Psoas muscle (tissue), 8 donors: ENCODE results near the gene NOTCH3. TPM values are rescaled to one million over a fixed set of nuclear protein-coding genes. Genes with fewer than 3 reads are reported as not detected.

Source experiments
- ATAC-seq, 4 donors: fragments of 200-7000 bp; cut with Tn5 transposase; one replicate each; pipeline ENCODE4 v1.9.1; 2020; ENCODE audit warnings: moderate library complexity in 3 of 4, mild to moderate bottlenecking in 2 of 4
- DNase-seq, 2 donors: peaks; one replicate each; pipeline ENCODE4 v3.0.0-alpha.2; 2020
- H3K27ac ChIP-seq: fragments of 200-600 bp; one replicate; pipeline ENCODE4 v1.8.0; 2022
- H3K27me3 ChIP-seq, 3 donors: fragments of 200-600 bp in 1 of 3; one replicate each; pipeline versions ENCODE4 v1.6.1 to v1.8.0; 2013 to 2022; ENCODE audit warnings: low read length in 2 of 3, mild to moderate bottlenecking in 2 of 3, moderate library complexity in 1 of 3; ENCODE audit not compliant: insufficient read depth in 3 of 3
- H3K36me3 ChIP-seq, 2 donors: fragments of 200-600 bp in 1 of 2; one replicate each; pipeline versions ENCODE4 v1.6.1 to v1.8.0; 2013 to 2022; ENCODE audit warnings: low read depth in 1 of 2, mild to moderate bottlenecking in 1 of 2, moderate library complexity in 1 of 2; ENCODE audit not compliant: insufficient read depth in 1 of 2
- H3K4me1 ChIP-seq: fragments of 200-600 bp; one replicate; pipeline ENCODE4 v1.8.0; 2022
- H3K4me3 ChIP-seq: fragments of 200-600 bp; one replicate; pipeline ENCODE4 v1.8.0; 2022; ENCODE audit warnings: mild to moderate bottlenecking
- H3K9me3 ChIP-seq: fragments of 200-600 bp; one replicate; pipeline ENCODE4 v1.8.0; 2022
- CTCF ChIP-seq: fragments of 200-600 bp; IDR thresholded peaks from one replicate; pipeline ENCODE4 v1.8.0; 2022; ENCODE audit warnings: antibody characterized with exemption
- WGBS, 3 donors: extraction: QIAGEN DNeasy Blood & Tissue Kit; methylation state at CpG; one replicate each; pipeline versions ENCODE4 v1.1.6 to v1.1.7; 2013; 5-methylcytosine and 5-hydroxymethylcytosine counted together
- intact Hi-C, 2 donors: fragments of 100-400 bp; cut with DNase I; formaldehyde crosslinking; loops; one replicate each; pipeline versions ENCODE4 v1.11.0 to v1.14.2; 2022
- polyA plus RNA-seq, 3 donors: library from polyadenylated mRNA; stranded (reverse); fragments of 200-250 nt; gene quantifications; one replicate each; pipeline ENCODE4 v1.2.3, GENCODE V29; 2013
- total RNA-seq, 4 donors: library from RNA; stranded (reverse); fragmentation: NEBNext Ultra II Directional in 2 of 4; extraction: Animal tissue kit (Norgen Biotek cat#: 25700) in 2 of 4; gene quantifications; one replicate each; pipeline versions ENCODE4 v1.2.1 to v1.2.4, GENCODE V29; 2021 to 2023
- donor health status: healthy with polysubstance abuse.
- donor health status: DM: no; HTN: no; CAD: no; lungs with moderate emphysema.
- donor health status: Bipolar disorder and iron deficiency.
- donor health status: healthy.
- donor health status: DM: yes; HTN: yes; CAD: no.
- donor health status: DM: no; HTN: no; CAD: no.
- donor health status: DM: no; HTN: no; CAD: no.
- donor health status: DM: yes; HTN: yes; CAD: no.

Gene NOTCH3
- total and polyA plus RNA-seq, 7 donors = 8.2 to 80.8 (median 29.4) TPM

DNA sequence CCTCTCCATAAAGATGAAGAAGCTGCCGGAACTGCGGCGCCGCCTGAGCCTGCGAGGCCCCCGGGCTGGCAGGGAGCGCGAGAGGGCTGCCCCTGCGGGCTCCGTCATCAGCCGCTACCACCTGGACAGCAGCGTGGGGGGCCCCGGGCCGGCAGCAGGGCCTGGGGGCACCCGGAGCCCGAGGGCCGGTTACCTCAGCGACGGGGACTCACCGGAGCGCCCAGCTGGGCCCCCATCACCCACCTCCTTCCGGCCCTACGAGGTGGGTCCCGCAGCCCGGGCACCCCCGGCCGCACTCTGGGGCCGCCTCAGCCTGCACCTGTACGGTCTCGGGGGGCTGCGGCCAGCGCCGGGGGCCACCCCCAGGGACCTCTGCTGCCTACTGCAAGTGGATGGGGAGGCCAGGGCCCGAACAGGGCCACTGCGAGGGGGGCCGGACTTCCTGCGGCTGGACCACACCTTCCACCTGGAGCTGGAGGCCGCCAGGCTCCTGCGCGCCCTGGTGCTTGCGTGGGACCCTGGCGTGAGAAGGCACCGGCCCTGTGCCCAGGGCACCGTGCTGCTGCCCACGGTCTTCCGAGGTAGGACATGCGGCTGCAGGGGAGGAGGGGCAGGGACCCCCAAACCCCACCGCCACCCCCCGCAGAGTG lies 90.9 kb downstream of the NOTCH3 start:
- WGBS, 3 donors = 86 to 94% (median 87%) methylated on average over 36 to 49 of the region's 49 CpGs
- no peak overlapping the region for H3K27ac ChIP-seq
- peaks cover 0 to 28% (median 4%) of the 10 kb centered on the region in 3 donors for H3K27me3 ChIP-seq
- no peak for TF ChIP-seq CTCF
- ATAC-seq (no peak), DNase-seq (no peak)
- intact Hi-C loops = no loop called here
- no peak overlapping the region for H3K4me3 ChIP-seq
- peaks cover 0 to 28% of the 10 kb centered on the region in 2 donors for H3K36me3 ChIP-seq
- H3K4me1 ChIP-seq = no peaks in the 10 kb centered on the region
- no peaks in the 10 kb centered on the region for H3K9me3 ChIP-seq

Other genes starting within 250 kb of the NOTCH3 start
- not detected for gene SLC1A6, start 221.1 kb downstream of the NOTCH3 start, total RNA-seq
- not detected for gene SLC1A6, start 221.1 kb downstream of the NOTCH3 start, polyA plus RNA-seq
- not detected for gene CASP14, start 151.5 kb downstream of the NOTCH3 start, total RNA-seq
- gene CASP14, start 151.5 kb downstream of the NOTCH3 start, polyA plus RNA-seq = not detected
- not detected for gene OR1I1, start 118.8 kb downstream of the NOTCH3 start, total RNA-seq
- not detected for gene OR1I1, start 118.8 kb downstream of the NOTCH3 start, polyA plus RNA-seq
- gene SYDE1, start 93.6 kb downstream of the NOTCH3 start, total RNA-seq = 1 to 10 TPM; 4.5 to 4.9 (median 4.7) TPM
- gene SYDE1, start 93.6 kb downstream of the NOTCH3 start, polyA plus RNA-seq = 1 to 10 TPM; 2.3 to 3.5 (median 2.6) TPM
- gene EPHX3, start 31.5 kb upstream of the NOTCH3 start, total RNA-seq = under 1 TPM in 2 of 4 donors, not detected in 2; 0.19 to 0.20 TPM
- gene EPHX3, start 31.5 kb upstream of the NOTCH3 start, polyA plus RNA-seq = under 1 TPM; 0.05 to 0.20 (median 0.08) TPM
- 100 to 1,000 TPM in 2 of 4 donors, 10 to 100 TPM in 2; 65.3 to 120 (median 101) TPM for gene BRD4, start 131.5 kb upstream of the NOTCH3 start, total RNA-seq
- 100 to 1,000 TPM in 1 of 3 donors, 10 to 100 TPM in 2; 42.6 to 107 (median 45.6) TPM for gene BRD4, start 131.5 kb upstream of the NOTCH3 start, polyA plus RNA-seq
- gene AKAP8, start 178.8 kb upstream of the NOTCH3 start, total RNA-seq = 10 to 100 TPM; 18.9 to 42.8 (median 27.8) TPM
- 10 to 100 TPM; 15.9 to 22.1 (median 18.2) TPM for gene AKAP8, start 178.8 kb upstream of the NOTCH3 start, polyA plus RNA-seq
- gene AKAP8L, start 218.0 kb upstream of the NOTCH3 start, total RNA-seq = 10 to 100 TPM; 37.3 to 66.2 (median 54.3) TPM
- 10 to 100 TPM; 34.6 to 72.9 (median 46.7) TPM for gene AKAP8L, start 218.0 kb upstream of the NOTCH3 start, polyA plus RNA-seq
- gene WIZ, start 249.0 kb upstream of the NOTCH3 start, total RNA-seq = 10 to 100 TPM; 16.6 to 39.1 (median 25.8) TPM
- gene WIZ, start 249.0 kb upstream of the NOTCH3 start, polyA plus RNA-seq = 10 to 100 TPM; 16.6 to 22.9 (median 20.7) TPM